GM18909 (cell line): ENCODE data around the gene DDIT3.
"Not testable (repeated sequence)": the region's sequence is repeated elsewhere in the genome, so short reads cannot be mapped to it uniquely, and the experiment has no call there.

Experiments
- ATAC-seq: cut with Tn5 transposase; IDR thresholded peaks from one replicate; pipeline ENCODE4 v1.9.1; 2021; ENCODE audit warnings: mild to moderate bottlenecking; ENCODE audit not compliant: unreplicated experiment, poor library complexity

DDIT3 gene, protein sequence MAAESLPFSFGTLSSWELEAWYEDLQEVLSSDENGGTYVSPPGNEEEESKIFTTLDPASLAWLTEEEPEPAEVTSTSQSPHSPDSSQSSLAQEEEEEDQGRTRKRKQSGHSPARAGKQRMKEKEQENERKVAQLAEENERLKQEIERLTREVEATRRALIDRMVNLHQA

DNA sequence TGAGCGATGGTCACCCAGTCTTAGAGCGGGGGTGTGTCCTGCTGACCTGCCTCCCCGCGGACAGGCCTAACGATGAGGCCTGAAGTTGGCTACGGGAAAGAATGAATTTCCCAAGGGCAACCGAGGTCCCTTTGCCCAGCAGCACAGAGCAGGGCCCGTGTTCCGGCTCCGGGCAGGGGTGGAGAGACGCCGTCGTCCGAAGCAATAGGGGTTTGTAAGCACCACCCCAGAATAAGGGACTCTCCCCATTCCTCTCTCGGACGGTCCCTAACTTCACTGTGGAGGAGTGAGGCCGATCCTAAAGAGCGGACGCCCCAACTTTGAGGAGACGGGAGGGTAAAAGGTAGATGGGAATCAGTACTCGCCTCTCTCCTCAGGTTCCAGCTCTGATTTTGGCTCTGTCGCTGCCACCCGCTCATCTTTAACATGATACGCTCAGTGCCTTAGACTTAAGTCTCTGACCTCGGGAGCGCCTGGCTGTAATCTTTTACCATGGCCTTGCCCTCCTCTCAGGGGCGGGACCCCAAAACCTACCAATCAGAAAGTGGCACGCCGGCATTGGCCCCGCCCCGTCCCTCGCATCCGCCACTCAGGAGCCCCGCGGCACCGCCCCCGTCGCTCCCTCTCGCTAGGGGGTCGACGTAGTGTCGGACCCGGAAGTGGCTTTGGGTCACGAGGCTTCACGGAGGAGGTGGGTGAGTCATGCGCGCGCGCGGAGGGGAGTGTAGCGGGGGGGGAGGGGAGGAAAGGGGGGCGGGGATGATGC is at the start of gene DDIT3:
Gene DDIT3 (minus strand): TSS at position 462 of the 766 bp plus-strand sequence. CDS start 3,108 bp downstream, outside the sequence.
- ATAC-seq, result peak; percentile 75

DNA sequence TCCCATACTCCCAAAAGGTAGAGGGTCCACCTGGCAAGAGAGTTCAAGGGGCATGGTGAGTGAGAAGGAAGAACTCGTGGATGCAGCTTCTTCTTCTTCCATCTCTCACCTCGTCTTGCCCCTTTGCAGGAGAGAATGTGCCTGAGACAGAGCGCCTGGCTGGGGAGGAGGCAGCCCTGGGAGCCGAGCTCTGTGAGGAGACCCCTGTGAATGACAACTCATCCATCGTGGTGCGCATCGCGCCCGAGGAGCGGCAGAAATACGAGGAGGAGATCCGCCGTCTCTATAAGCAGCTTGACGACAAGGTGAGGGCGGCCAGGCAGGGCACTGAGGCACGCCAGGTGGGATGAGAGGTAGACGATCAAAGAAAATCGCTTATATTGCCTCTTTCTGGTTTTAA is 49.5 kb upstream of the DDIT3 start:
- no peak for ATAC-seq

DNA sequence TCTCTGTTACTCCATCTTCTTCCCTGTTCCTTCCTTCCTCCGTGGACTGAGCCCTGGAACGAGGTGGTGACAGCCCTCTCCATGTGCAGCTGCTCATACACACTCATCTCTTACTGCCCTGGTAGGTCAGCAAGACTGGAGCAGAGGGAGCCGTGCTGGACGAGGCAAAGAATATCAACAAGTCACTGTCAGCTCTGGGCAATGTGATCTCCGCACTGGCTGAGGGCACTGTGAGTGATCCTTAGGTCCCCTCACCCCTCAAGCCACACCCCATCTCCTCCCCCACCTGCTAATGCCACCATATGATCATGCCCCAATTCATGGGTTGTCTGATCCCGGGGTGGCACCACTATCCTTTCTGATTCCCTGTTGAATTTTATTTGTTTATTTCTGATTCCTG is 48.5 kb upstream of the DDIT3 start:
- ATAC-seq, result no peak

DNA sequence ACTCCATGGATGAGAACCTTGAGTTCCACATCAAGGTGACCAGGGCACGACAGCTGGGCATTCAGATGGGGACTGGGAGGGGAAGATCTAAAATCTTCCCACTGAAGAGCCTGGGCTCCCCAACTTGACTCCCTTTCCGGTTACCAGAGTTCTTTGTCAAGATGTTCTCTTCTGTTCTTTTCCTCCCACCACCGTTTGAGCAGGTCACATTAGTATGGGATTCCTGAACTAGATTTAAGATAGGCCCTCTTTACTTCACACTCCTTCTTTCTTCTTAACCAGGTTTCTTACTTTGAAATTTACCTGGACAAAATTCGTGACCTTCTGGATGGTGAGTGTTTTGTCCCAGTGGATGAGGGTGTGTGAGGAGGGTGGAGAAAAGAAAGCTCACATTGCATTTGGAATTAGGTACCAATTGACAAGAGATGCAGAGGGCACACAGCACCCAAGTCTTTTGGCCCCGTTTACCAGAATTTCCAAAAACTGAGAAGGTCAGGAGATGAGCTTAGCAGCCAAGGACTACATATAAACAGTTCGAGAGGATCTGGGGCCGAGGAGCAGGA is 43.9 kb upstream of the DDIT3 start:
- no peak for ATAC-seq

DNA sequence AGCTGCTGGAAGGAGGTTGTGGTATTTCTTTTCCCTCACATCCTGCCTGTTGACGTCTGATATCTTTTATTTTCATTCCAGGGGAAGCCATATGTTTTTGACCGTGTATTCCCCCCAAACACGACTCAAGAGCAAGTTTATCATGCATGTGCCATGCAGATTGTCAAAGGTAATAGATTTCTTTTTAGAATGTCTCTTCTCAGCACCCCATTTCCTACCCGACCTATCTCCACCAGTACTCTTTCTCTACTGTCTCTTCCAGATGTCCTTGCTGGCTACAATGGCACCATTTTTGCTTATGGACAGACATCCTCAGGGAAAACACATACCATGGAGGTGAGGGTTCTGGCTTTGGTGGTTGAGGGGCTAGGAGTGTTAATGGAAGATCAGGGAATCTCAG is 43.0 kb upstream of the DDIT3 start:
- ATAC-seq, result no peak

DNA sequence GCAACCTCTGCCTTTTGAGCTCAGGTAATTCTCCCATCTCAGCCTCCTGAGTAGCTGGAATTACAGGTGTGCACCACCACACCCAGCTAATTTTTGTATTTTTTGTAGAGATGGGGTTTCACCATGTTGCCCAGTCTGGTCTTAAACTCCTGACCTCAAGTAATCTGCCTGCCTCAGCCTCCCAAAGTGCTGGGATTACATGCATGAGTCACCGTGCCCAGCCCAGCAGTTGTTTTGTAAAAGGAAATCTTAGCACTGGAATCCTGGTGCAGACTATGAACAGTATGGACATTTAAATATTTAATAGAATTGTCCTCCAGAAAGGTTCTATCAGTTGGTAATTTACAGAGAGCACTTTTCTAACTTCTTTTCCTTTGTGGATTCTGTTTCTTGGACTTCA is 40.8 kb upstream of the DDIT3 start:
- not testable (repeated sequence) for ATAC-seq

- no peak for ATAC-seq
Measured at GRCh38 chr12:57560516-57560915, 40.2 kb upstream of the DDIT3 start.

DNA sequence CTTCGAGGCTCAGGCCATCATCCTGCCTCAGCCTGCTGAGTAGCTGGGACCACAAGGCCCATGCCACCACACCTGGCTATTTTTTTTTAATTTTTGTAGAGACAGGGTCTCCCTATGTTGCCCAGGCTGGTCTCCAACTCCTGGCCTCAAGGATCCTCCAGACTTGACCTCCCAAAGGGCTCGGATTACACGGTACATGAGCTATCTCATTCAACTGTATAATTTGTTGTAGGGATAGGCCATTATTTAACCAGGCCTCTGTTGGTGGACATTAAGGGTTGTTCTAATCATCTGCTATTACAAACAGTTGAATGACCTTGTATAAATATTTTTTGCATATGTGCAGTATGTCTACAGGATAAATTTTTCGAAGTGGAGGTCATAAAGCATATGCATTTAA is 38.5 kb upstream of the DDIT3 start:
- ATAC-seq, result no peak

GRCh38 chr12:57554897-57555296 is 34.6 kb upstream of the DDIT3 start:
- ATAC-seq, result no peak

DNA sequence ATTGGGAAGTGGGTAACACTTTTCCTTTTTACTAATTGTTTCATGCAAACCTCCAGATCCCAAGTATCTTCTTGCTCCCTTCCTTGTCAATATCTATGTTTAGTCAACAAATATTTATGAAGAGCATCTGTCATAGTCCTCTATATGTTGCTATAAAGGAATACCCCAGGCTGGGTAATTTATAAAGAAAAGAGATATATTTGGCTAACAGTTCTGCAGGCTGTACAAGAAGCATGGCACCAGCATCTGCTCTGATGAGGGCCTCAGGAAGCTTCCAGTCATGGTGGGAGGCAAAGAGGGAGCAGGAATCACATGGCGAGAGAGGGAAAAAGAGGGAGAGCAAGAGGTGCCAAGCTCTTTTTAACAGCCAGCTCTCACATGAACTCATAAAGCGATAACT is 34.1 kb upstream of the DDIT3 start:
- no peak for ATAC-seq

GRCh38 chr12:57553343-57554202 is 33.3 kb upstream of the DDIT3 start:
- ATAC-seq, result no peak

- no peak for ATAC-seq
Measured at GRCh38 chr12:57552835-57553313, 32.6 kb upstream of the DDIT3 start.

DNA sequence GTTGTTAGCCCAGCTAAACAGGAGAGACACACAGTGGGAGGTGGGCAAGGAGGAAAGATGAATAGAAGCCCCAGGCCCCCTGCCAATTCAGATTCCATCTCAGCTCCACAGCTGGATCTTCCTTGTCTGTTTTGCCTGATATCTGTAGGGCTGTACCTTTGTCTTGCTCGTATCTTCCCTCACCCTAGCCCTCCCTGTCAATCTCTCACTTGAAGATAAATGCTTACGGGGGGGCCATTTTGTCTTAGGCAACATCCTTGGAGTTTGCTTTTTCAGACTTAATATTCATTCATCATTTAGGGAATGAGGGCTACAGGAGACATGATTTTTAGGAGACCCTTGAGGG is 32.0 kb upstream of the DDIT3 start:
- ATAC-seq, result no peak

DNA sequence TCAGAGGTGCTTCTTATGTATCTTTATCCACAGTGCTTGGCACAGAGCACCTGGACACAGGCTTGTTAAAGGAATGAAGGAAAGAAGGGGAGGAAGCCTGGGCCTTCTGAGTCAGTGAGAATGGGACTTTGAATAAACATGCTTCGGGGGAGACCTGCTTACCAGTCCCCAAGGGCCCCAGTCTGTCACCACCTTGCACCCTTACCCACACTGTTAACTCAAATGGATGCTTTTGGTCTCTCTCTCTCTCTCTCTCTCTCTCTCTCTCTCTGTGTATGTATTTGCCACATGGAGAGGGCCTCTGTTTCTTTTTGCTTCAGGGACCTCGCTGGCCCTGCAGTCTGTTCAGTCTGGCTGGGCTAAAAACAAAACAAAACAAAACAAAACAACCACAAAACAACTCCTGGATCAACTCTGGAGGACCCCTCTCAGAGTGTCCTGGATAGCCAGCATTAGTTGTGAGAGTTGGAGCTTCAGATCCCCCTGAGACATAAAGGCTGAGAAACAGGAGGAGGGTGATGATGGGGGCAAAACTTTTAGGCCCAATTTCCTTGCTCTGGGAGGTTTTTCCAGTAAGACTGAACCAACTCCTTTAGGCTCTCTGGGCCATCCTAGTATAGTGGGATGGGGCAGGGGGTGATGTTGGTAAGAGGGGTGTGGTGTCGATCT is 31.5 kb upstream of the DDIT3 start:
- no peak for ATAC-seq

- ATAC-seq, result no peak
Measured at GRCh38 chr12:57550641-57551549, 30.6 kb upstream of the DDIT3 start.

DNA sequence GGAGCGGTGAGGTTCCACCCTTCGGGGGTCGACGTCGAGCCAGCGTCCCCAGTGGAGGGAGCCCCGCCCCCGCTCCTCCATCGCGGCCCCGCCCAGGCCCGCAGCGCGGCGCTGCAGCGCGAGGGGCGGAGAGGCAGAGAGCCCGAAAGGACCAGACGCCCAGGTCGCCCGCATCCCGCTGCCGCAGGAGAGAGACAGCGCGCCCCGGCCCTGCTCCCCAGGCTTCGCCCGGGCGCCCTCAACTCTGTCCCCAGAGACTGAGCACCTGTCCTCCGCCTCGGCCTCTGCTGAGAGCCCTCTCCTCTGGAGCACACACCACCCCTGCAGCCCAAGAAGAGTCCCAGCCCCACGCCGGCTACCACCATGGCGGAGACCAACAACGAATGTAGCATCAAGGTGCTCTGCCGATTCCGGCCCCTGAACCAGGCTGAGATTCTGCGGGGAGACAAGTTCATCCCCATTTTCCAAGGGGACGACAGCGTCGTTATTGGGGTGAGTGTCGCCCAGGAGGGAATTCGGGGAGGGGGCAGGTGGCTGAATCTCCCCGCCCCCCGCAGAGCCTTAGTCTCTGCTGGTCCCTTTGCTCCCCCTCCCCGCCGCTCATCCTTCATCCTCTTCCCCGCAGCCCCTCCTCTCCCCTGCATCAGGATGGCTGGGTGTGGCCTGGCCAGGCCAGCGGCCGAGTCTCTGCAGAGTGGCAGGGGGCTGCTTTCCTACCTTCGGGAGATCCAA is 29.8 kb upstream of the DDIT3 start, which contains the start of gene KIF5A:
Gene KIF5A (plus strand): TSS at position 136 of the 732 bp plus-strand sequence. CDS start 228 bp downstream, at position 364.
- no peak for ATAC-seq

DNA sequence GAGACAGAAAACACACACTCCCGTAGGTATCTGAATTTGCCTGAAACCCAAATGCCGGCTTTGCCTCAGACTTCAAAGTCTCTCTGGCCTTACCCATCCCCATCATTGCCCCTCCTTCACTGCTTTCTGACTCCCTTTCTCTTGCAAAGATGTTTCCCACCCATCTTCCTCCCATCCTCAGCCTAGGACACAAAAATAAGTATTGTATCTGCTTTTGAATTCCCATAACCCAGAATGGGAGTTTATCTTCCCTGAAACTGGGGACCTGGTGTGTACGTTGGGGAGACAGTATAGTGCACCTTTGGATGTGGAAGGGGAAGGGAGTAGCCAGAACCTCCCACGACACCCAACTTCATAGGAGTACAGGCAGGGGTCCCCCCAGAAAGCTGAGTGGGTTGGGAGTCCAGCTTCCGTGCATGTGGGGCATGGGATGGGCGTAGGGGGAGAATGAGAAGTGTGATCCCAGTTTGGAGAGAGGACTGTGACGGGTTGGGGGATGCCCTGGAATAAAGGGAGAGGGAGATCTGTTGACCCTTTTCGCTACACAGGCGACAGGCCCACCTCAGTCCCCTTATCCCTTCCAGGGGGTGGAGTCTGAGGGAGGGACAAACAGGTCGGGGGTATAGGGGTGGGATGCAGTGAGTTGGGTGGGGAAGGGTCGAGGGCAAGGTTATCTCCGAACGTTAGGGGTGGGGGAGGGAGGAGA is 29.0 kb upstream of the DDIT3 start:
- no peak for ATAC-seq

DNA sequence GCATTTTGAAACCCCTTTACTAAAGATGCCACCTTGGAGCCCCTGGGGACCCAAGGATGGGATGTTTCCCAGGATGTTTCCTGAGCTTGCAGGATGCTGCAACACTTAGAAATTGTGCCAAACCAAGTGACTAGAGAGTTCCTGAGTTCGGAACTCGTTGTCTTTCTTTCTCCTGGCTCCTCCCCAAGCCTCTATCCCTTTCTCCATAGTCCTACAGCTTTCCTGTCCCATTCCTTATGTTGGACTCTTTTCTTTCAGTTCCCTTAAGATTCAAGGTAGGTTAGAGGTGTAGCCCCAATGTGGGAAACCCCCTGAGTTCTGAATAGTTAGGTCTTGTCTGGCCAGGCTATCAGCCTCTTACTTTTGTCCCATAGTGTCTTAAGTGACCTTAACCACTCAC is 28.2 kb upstream of the DDIT3 start:
- ATAC-seq, result no peak
